PC-3 (cell line): ENCODE measurements around the gene KCNH3. TPM values are rescaled to one million over a fixed set of nuclear protein-coding genes. Genes with fewer than 3 reads are reported as not detected.

Experiments
- ATAC-seq: fragments of 200-7000 bp; cut with Tn5 transposase; 2 replicates; pipeline ENCODE4 v1.9.1; 2020; ENCODE audit warnings: mild to moderate bottlenecking, moderate library complexity
- BruUV-seq: library from RNA; stranded (reverse); fragments of 400-500 nt; replicated peaks from 2 replicates; lab custom pipeline; 2021; lab: Mats Ljungman, UMichigan
- CTCF ChIA-PET: fragments of 300-600 bp; sonication (Branson Sonifier 250); formaldehyde crosslinking; loops from one replicate; lab custom pipeline; 2022; ENCODE audit warnings: antibody characterized with exemption; lab: Charles Lee
- POLR2A ChIA-PET: fragments of 300-600 bp; sonication (Branson Sonifier 250); formaldehyde crosslinking; loops from one replicate; lab custom pipeline; 2022; ENCODE audit warnings: antibody characterized with exemption; ENCODE audit not compliant: unreplicated experiment; lab: Charles Lee
- DNase-seq: peaks from one replicate; pipeline ENCODE4 v3.0.0-alpha.2; 2015
- H2AFZ ChIP-seq: fragments of 300-600 bp; sonication (generic); 2 replicates; pipeline ENCODE4 v1.6.0; 2016; ENCODE audit warnings: antibody characterized with exemption, low read length
- H3F3A ChIP-seq: fragments of 300-600 bp; sonication (generic); one replicate; pipeline ENCODE4 v1.6.0; 2017; ENCODE audit warnings: antibody characterized with exemption, low read length, control low read depth, mild to moderate bottlenecking; ENCODE audit not compliant: unreplicated experiment
- H3K27ac ChIP-seq: fragments of 300-600 bp; sonication (generic); 2 replicates; pipeline ENCODE4 v1.5.1; 2016; ENCODE audit warnings: mild to moderate bottlenecking, low read length
- H3K27me3 ChIP-seq: fragments of 300-600 bp; sonication (generic); 2 replicates; pipeline ENCODE4 v1.6.1; 2016; ENCODE audit warnings: low read length, mixed read lengths
- H3K36me3 ChIP-seq: fragments of 300-600 bp; sonication (generic); 2 replicates; pipeline ENCODE4 v1.6.1; 2016; ENCODE audit warnings: low read depth, mixed run types, low read length, mixed read lengths
- H3K4me1 ChIP-seq: fragments of 300-600 bp; sonication (generic); 2 replicates; pipeline ENCODE4 v1.5.1; 2016; ENCODE audit warnings: low read length; ENCODE audit not compliant: insufficient read depth
- H3K4me2 ChIP-seq: fragments of 300-600 bp; sonication (generic); 2 replicates; pipeline ENCODE4 v1.6.0; 2016; ENCODE audit warnings: low read length
- H3K4me3 ChIP-seq: fragments of 300-600 bp; sonication (generic); 2 replicates; pipeline ENCODE4 v1.5.1; 2016; ENCODE audit warnings: mild to moderate bottlenecking, low read length, mixed read lengths
- H3K79me2 ChIP-seq: fragments of 300-600 bp; sonication (generic); 2 replicates; pipeline ENCODE4 v1.6.1; 2017; ENCODE audit warnings: low read length, mixed read lengths
- H3K9ac ChIP-seq: fragments of 300-600 bp; sonication (generic); 2 replicates; pipeline ENCODE4 v1.6.0; 2016; ENCODE audit warnings: mild to moderate bottlenecking, low read length
- H3K9me2 ChIP-seq: fragments of 300-600 bp; sonication (generic); replicated peaks from 2 replicates; pipeline ENCODE4 v1.6.1; 2016; ENCODE audit warnings: mixed run types, low read length, mixed read lengths
- H3K9me3 ChIP-seq: fragments of 300-600 bp; sonication (generic); 2 replicates; pipeline ENCODE4 v1.6.1; 2016; ENCODE audit warnings: low read length, mixed read lengths
- H4K20me1 ChIP-seq: fragments of 300-600 bp; sonication (generic); 2 replicates; pipeline ENCODE4 v1.6.1; 2016; ENCODE audit warnings: low read length, mixed read lengths
- CTCF ChIP-seq: fragments of 300-600 bp; sonication (generic); conservative IDR thresholded peaks from 2 replicates; pipeline ENCODE4 v1.5.1; 2017; ENCODE audit warnings: antibody characterized with exemption, low read depth, mild to moderate bottlenecking, low read length
- EZH2 ChIP-seq: fragments of 300-600 bp; sonication (generic); IDR thresholded peaks from one replicate; pipeline ENCODE4 v1.6.1; 2017; ENCODE audit warnings: antibody characterized with exemption, mild to moderate bottlenecking, low read length; ENCODE audit not compliant: unreplicated experiment
- EZH2phosphoT487 ChIP-seq: fragments of 300-600 bp; sonication (generic); IDR thresholded peaks from 2 replicates; pipeline ENCODE4 v1.6.1; 2018; ENCODE audit warnings: mild to moderate bottlenecking, antibody characterized with exemption, low read length, borderline replicate concordance
- intact Hi-C: fragments of 100-400 bp; cut with micrococcal nuclease; formaldehyde crosslinking; loops from 2 replicates; pipeline ENCODE4 v1.9.0; 2023
- total RNA-seq: library from RNA; depleted of rRNA; stranded (reverse); fragments of >200 nt; gene quantifications from 2 replicates; pipeline ENCODE4 v1.2.3, GENCODE V29; 2014

The KCNH3 gene
- total RNA-seq, 1 experiment from 2014 or later, result 0.07 TPM

DNA sequence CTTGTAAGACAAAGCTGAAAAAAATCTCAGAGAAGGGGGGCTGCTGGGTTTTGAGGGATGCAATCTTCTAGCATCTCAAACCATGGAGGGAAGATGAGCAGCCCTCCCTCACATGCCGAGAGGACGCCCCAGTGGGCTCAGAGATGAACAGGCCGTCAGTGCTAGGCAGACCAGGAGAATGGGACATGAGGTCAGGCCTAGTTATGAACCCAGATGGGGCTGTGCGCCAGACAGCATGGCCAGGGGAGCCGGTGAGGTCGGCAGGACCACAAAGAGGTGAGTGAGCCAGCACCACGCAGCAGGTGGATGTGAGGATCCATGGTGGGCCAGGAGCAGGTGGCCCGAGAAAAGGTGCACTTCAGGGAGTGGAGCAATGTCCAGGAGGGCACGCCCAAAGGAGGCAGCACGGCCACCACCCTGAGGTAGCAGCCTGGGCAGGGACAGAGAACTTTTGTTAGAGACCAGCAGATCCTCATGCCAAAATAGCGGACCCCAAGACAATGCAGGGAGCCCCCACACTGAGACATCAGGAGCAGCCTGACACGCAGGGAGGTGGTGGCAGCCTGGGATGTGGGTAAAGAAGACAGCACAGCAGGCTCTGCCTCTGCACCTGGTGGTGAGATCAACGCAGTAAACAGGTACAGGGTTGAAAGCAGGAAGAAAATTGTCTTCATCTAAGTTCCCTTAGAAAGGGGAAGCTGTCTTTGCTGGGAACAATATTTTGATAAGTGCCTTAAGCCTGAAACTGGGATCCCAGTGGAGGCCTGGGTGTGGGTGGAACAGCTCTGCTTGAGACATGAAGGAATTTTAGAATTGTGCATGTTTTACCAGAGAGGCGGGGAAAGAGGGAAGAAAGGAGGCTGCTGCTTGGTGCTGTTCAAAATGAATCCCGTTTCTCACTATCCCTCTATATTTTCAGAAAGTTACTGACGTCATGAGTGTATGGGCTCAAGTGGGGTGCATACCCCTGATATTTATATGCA is 46.9 kb downstream of the KCNH3 start:
- no peak for DNase-seq
- CTCF ChIA-PET, result no interaction called here
- TF ChIP-seq CTCF (no peak), EZH2 (no peak), EZH2phosphoT487 (no peak)
- Histone ChIP-seq H3K36me3 (peaks cover 13% of the 10 kb centered on the region; the same call in 1 of the 2 replicates), H3K79me2 (no peaks in the 10 kb centered on the region), H3K9ac (no peak overlapping the region), H3K4me2 (no peak overlapping the region), H3K27ac (no peak overlapping the region), H3K4me1 (no peaks in the 10 kb centered on the region; the same call in 1 of the 2 replicates), H4K20me1 (no peaks in the 10 kb centered on the region), H3K9me2 (no peaks in the 10 kb centered on the region), H3K9me3 (no peaks in the 10 kb centered on the region), H2AFZ (no peak overlapping the region), H3K4me3 (no peak overlapping the region), H3K27me3 (no peaks in the 10 kb centered on the region), H3F3A (no peaks in the 10 kb centered on the region)
- BruUV-seq, result no TSS peak
- ATAC-seq, result no peak
- intact Hi-C loops, result no loop called here
- POLR2A ChIA-PET, result no interaction called here

DNA sequence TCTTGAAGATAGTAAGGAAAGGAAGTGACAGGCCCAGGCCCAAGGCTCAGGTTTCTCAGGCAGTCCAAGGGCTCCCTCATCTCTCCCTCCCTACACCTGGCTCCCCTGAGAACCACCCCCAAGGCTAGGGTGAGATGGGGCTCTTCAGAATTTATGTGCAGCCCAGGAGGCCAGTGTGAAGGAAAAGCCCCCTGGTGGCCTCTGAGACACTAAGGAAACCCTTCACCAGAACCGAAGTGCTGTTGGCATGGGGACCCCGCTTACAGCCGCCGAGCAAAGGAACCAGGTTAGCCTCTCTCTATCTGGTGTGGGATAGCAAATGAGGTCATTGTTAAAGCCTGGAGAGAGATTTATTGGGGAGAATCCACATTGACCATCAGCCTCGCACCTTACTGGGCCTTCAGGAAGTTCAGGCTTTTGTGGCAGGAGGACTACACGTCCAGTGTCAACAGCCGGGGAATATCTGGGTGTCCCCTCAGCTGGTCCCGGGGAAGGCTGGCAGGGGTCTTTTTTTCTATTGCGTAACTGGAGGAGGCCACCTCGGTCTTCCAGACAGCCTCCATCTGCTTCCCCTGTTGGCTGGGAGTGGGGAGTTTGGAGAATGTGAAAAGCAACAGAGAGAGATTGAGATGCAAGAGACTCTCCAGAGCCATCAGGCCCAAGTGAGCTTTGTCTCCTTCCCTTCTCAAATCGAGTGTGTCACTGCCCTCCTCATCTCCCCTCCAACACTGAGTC is 48.5 kb downstream of the KCNH3 start:
- intact Hi-C loops, result no loop called here
- H4K20me1 ChIP-seq, result no peaks in the 10 kb centered on the region
- no peak overlapping the region for H2AFZ ChIP-seq
- TF ChIP-seq EZH2phosphoT487 (no peak), CTCF (peak; percentile 27; the same call in 1 of the 2 replicates), EZH2 (no peak)
- H3K4me3 ChIP-seq, result no peak overlapping the region
- BruUV-seq, result no TSS peak
- H3K9me3 ChIP-seq, result no peaks in the 10 kb centered on the region
- H3K4me1 ChIP-seq, result no peaks in the 10 kb centered on the region
- no peaks in the 10 kb centered on the region for H3F3A ChIP-seq
- ChIA-PET POLR2A (no interaction called here), CTCF (no interaction called here)
- H3K36me3 ChIP-seq, result peaks cover 17% of the 10 kb centered on the region; the same call in 1 of the 2 replicates
- no peak overlapping the region for H3K9ac ChIP-seq
- H3K9me2 ChIP-seq, result no peaks in the 10 kb centered on the region
- no peak for ATAC-seq
- H3K79me2 ChIP-seq, result no peaks in the 10 kb centered on the region
- no peaks in the 10 kb centered on the region for H3K27me3 ChIP-seq
- H3K27ac ChIP-seq, result no peak overlapping the region
- DNase-seq, result no peak
- H3K4me2 ChIP-seq, result no peak overlapping the region
